Thyroid gland (tissue), 4 donors: ENCODE measurements around the gene GMEB1. TPM values are rescaled to one million over a fixed set of nuclear protein-coding genes. Genes with fewer than 3 reads are reported as not detected.
"Not testable (repeated sequence)": the region's sequence is repeated elsewhere in the genome, so short reads cannot be mapped to it uniquely, and the experiment has no call there.

Source experiments
- DNase-seq, 2 donors: peaks; one replicate each; pipeline ENCODE4 v3.0.0-alpha.2; 2019
- H3K27ac ChIP-seq, 3 donors: fragments of 200-600 bp; sonication (generic); 1 replicate in 2 of 3; 2 replicates in 1 of 3; pipeline ENCODE4 v1.5.1; 2016 to 2019; ENCODE audit warnings: mild to moderate bottlenecking in 1 of 3, moderate library complexity in 1 of 3
- H3K27me3 ChIP-seq: fragments of 200-600 bp; sonication (generic); one replicate; pipeline ENCODE4 v1.5.1; 2019
- H3K36me3 ChIP-seq, 2 donors: fragments of 200-600 bp; sonication (generic); one replicate each; pipeline ENCODE4 v1.5.1; 2016 to 2019
- H3K4me1 ChIP-seq, 2 donors: fragments of 200-600 bp; sonication (generic); one replicate each; pipeline ENCODE4 v1.5.1; 2017 to 2019
- H3K4me3 ChIP-seq, 3 donors: fragments of 200-600 bp; sonication (generic); replicated peaks in 1 of 3; 1 replicate in 2 of 3; 2 replicates in 1 of 3; pipeline ENCODE4 v1.5.1; 2016; ENCODE audit warnings: mild to moderate bottlenecking in 1 of 3
- H3K9me3 ChIP-seq: fragments of 200-600 bp; sonication (generic); one replicate; pipeline ENCODE4 v1.5.1; 2017
- POLR2A ChIP-seq, 2 donors: fragments of 450-650 bp; IDR thresholded peaks; one replicate each; pipeline ENCODE4 v1.6.1; 2017; ENCODE audit warnings: antibody characterized with exemption in 2 of 2, mild to moderate bottlenecking in 2 of 2, moderate library complexity in 1 of 2
- WGBS, 2 donors: methylation state at CpG; one replicate each; pipeline ENCODE4 v1.1.5; 2017; 5-methylcytosine and 5-hydroxymethylcytosine counted together
- intact Hi-C: fragments of 100-400 bp; cut with DNase I; formaldehyde crosslinking; loops from one replicate; pipeline ENCODE4 v1.15.1; 2023
- total RNA-seq, 4 donors: library from RNA; depleted of rRNA; stranded (reverse); fragments of >200 nt; gene quantifications; one replicate each; pipeline ENCODE4 v1.2.3, GENCODE V29; 2016
- TF ChIP-seq, protein P1 (sequence below), 6 experiments: fragments of 200-600 bp in 3 of 6; fragments of 450-650 bp in 3 of 6; sonication (generic) in 3 of 6; IDR thresholded peaks; one replicate each; pipeline ENCODE4 v1.5.1; 2016 to 2019; ENCODE audit warnings: antibody characterized with exemption in 6 of 6, mild to moderate bottlenecking in 2 of 6, inconsistent platforms in 1 of 6, moderate library complexity in 1 of 6

The GMEB1 gene
- total RNA-seq, 4 donors from 2014 or later: 5.5 to 13.5 (median 11.6) TPM

DNA sequence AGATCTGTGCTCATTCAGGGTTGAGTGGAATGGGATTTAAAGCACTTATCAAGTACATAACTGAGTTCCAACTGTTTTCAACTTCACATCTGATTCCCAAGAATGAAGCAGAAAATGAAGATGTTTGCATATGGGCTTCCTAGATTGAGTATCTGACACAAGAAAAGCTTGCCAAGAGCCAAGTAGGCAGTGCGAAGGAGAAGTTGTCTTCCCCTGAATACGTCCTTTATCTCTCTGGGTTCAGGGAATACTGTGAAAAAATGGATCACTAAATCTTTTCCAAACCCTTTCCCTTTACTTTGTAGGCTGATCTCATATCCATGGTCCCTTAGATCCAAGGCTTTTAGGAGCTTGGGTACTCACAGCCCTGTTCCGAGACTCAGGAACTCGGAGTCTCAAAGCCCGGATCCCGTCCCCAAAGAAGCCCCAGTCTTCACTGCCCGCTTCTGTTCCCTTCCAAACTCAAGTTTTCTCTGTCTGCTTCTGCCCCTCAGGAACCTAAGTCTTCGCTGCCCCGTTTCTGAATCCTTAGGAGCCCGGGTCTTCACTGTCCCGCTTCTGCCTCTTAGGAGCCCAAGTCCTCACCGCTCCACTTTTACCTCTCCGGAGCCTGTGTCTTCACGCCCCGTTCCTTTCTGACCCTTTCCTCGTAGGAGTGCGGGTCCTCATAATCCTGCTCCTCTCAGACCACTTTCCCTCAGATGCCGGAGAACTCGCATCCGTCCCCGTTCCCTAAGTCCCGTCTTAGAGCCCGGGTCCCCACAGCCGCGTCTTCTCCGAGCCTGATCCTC, 26.3 kb upstream of the GMEB1 start:
- TF ChIP-seq, protein P1, sequence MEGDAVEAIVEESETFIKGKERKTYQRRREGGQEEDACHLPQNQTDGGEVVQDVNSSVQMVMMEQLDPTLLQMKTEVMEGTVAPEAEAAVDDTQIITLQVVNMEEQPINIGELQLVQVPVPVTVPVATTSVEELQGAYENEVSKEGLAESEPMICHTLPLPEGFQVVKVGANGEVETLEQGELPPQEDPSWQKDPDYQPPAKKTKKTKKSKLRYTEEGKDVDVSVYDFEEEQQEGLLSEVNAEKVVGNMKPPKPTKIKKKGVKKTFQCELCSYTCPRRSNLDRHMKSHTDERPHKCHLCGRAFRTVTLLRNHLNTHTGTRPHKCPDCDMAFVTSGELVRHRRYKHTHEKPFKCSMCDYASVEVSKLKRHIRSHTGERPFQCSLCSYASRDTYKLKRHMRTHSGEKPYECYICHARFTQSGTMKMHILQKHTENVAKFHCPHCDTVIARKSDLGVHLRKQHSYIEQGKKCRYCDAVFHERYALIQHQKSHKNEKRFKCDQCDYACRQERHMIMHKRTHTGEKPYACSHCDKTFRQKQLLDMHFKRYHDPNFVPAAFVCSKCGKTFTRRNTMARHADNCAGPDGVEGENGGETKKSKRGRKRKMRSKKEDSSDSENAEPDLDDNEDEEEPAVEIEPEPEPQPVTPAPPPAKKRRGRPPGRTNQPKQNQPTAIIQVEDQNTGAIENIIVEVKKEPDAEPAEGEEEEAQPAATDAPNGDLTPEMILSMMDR (IDR thresholded peaks at IDR 0.05): no peak
- no peak for TF ChIP-seq POLR2A (IDR thresholded peaks at IDR 0.05)
- WGBS, 2 donors: 1% methylated on average over 26 of the region's 26 CpGs
- no peak for DNase-seq
- intact Hi-C loops: loop anchor here (5.0 to 10.0 kb wide), 2 partner anchors 95 to 233 kb away; partner anchors contain the start of gene YTHDF2
- no peaks in the 10 kb centered on the region for H3K27me3 ChIP-seq
- H3K9me3 ChIP-seq: no peaks in the 10 kb centered on the region
- peaks cover 10 to 18% of the 10 kb centered on the region in 2 donors for H3K4me1 ChIP-seq
- peak overlapping the region; percentile 62 to 98 (median 67) for H3K4me3 ChIP-seq
- H3K27ac ChIP-seq: peak overlapping the region; percentile 53 to 77 (median 74)
- H3K36me3 ChIP-seq: no peaks in the 10 kb centered on the region

DNA sequence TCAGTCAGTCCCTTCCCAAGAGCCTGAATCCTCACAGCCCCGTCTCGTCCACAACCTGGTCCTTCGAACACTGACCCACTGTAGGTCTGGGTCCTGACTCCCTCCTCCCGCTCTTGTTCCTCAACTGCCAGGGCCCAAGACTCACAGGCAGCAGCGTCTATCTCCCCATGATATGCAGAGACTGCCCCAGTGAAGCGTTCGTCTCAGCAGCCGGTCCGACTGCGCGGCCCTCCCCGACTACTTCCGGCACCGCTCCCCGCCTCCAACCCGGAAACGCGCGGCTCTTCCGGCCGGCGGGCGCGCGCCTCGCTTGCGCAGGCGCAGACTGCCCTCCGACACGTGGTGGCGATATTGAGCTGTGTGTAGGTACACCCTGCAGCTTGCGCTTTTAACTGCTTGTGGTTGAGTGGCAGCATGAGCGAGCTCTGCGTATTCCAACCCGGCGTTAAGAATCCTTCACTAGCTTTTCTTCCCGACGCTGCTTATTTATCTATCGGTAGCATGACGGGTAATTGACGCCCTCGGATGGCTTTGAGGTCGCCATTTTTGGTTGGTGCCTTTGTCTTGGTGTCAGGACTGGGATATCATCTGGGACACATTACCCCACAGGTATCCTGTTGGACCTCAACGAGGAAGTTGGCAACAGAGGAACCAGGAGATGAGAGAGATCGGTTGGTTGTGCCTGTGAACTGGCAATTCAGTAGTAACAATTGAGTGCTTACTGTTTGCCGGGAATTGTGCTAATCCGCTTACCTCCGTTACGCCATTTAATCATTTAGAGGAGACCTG, 25.5 kb upstream of the GMEB1 start, which contains the start of gene TAF12:
Gene TAF12, minus strand, starts transcription at position 221 of the 789 bp plus-strand sequence. CDS start 20,986 bp downstream, outside the sequence.
- peak; percentile 77 to 98 for TF ChIP-seq POLR2A (IDR thresholded peaks at IDR 0.05)
- TF ChIP-seq, protein P1 (IDR thresholded peaks at IDR 0.05): peak in 2 of 6 experiments; percentile 37 to 52

DNA sequence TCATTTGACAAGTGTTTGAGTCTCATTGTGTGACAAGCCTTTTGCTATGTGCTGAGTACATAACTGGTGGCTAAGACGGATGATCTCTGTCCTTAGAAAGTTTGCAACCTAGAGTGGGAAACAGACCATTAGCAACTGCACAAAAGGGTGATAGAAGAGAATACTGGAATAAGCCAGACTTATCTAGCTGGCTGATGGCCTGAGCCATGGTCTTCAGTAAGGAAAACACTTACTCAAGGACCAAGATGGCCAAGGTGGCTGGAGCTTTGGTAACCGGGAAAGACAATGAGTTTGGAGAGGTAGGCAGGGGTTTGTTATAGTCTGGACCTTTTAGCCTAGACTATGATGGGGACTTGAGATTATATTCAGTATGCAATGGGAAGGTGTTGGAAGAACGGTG, 24.1 kb upstream of the GMEB1 start:
- Histone ChIP-seq H3K4me1 (peaks cover 15 to 34% of the 10 kb centered on the region in 2 donors), H3K27me3 (no peaks in the 10 kb centered on the region), H3K36me3 (no peaks in the 10 kb centered on the region), H3K9me3 (no peaks in the 10 kb centered on the region), H3K27ac (peak overlapping the region in 2 of 3 donors; percentile 77 to 84), H3K4me3 (no peak overlapping the region)
- TF ChIP-seq POLR2A (IDR thresholded peaks at IDR 0.05): no peak
- TF ChIP-seq, protein P1 (IDR thresholded peaks at IDR 0.05): no peak
- no peak for DNase-seq
- 62 to 92% methylated on average over 3 of the region's 3 CpGs for WGBS, 2 donors
- intact Hi-C loops: loop anchor here (5.0 to 10.0 kb wide), 2 partner anchors 93 to 230 kb away; partner anchors contain the start of gene YTHDF2

More for the DNA sequence above, 25.5 kb upstream of the GMEB1 start, which contains the start of gene TAF12:
- DNase-seq: peak; percentile 90
- no peaks in the 10 kb centered on the region for H3K36me3 ChIP-seq
- H3K27ac ChIP-seq: peak within 1 kb of the TSS; percentile 74 to 84 (median 77)
- 1 to 2% methylated on average over 32 to 47 of the region's 49 CpGs for WGBS, 2 donors
- intact Hi-C loops: loop anchor here (5.0 to 10.0 kb wide), 2 partner anchors 94 to 232 kb away; partner anchors contain the start of gene YTHDF2
- no peaks in the 10 kb centered on the region for H3K27me3 ChIP-seq
- H3K9me3 ChIP-seq: no peaks in the 10 kb centered on the region
- peaks cover 15 to 26% of the 10 kb centered on the region in 2 donors for H3K4me1 ChIP-seq
- peak within 1 kb of the TSS; percentile 62 to 98 (median 67) for H3K4me3 ChIP-seq

DNA sequence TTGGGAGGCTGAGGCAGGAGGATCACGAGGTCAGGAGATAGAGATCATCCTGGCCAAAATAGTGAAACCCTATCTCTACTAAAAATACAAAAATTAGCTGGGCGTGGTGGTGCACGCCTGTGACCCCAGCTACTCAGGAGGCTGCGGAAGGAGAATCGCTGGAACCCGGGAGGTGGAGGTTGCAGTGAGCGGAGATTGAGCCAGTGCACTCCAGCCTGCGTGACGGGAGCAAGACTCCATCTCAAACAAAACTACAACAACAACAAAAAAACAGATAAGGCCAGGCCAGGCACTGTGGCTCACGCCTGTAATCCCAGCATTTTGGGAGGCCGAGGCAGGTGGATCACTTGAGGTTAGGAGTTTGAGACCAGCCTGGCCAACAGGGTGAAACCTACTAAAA, 23.2 kb upstream of the GMEB1 start:
- H3K4me1 ChIP-seq: peaks cover 15 to 34% of the 10 kb centered on the region in 2 donors
- intact Hi-C loops: loop anchor here (10.0 kb wide), 1 partner anchor 229 kb away; no protein-coding TSS in a partner anchor
- H3K27me3 ChIP-seq, H3K36me3 ChIP-seq, H3K27ac ChIP-seq, DNase-seq, H3K9me3 ChIP-seq, H3K4me3 ChIP-seq: not testable (repeated sequence)
- 98% methylated on average over 11 of the region's 11 CpGs for WGBS, 2 donors

DNA sequence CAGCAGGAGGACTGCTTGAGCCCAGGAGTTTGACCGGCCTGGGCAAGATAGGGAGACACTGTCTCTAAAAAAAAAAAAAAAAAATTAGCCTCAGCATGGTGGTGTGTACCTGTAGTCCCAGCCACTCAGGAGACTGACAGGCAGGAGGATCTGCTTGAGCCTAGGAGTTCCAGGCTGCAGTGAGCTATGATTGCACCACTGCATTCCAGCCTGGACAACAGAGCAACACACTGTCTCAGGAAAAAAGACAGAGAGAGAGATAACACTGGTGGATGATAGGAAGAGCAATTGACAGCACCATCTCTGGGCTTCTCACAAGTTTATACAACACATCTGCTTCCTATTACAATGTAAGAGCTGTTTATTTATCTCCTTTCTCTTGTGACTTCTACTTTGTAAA, 22.5 kb upstream of the GMEB1 start:
- Histone ChIP-seq H3K9me3 (no peaks in the 10 kb centered on the region), H3K27ac (no peak overlapping the region), H3K27me3 (no peaks in the 10 kb centered on the region), H3K36me3 (no peaks in the 10 kb centered on the region), H3K4me1 (peaks cover 14 to 33% of the 10 kb centered on the region in 2 donors), H3K4me3 (no peak overlapping the region)
- TF ChIP-seq, protein P1 (IDR thresholded peaks at IDR 0.05): no peak
- TF ChIP-seq POLR2A (IDR thresholded peaks at IDR 0.05): no peak
- intact Hi-C loops: loop anchor here (10.0 kb wide), 1 partner anchor 229 kb away; no protein-coding TSS in a partner anchor
- 95 to 100% methylated on average over 1 of the region's 1 CpG for WGBS, 2 donors
- DNase-seq: no peak
